Measurements from ENCODE around the gene UPK2.

Gene UPK2

DNA sequence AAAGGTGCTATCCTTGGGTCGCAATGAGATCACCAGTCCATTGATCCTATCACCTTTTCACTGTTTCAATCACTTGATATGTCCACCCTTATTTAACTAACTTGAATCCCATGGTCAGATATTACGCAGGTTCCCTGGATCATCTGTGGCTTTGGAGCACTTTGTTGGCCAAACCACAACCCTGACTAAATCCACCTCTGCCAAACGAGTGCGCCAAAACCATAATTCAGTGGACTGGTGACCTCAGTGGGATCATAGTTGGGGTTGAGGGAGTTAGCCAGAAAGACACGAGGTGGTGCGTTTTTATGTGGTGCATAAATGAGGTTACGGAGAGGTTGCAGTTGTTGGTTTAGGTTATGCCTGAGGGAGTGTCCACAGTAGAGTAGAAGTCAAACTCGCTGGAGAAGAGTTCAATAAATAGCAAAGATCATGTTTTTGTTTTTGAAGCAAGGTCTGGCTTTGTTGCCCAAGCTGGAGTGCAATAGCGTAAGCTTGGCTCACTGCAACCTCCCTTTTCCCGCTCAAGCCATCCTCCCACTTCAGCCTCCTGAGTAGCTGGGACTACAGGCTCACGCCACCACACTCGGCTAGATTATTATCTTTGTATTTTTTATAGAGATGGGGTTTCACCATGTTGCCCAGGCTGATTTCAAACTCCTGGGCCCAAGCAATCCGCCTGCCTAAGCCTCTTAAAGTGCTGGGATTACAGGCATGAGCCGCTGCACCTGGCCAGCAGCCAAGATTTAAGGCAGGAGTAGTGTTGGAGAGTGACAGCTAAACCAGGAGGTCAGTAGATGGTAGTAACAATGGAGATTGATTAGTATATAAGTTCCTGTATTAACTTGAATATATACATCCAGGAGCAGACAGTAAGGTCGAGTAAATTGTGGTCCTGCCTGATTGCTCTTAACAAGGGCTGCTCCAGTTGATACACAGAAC lies 19.9 kb downstream of the UPK2 start:
- TF ChIP-seq, protein P1, sequence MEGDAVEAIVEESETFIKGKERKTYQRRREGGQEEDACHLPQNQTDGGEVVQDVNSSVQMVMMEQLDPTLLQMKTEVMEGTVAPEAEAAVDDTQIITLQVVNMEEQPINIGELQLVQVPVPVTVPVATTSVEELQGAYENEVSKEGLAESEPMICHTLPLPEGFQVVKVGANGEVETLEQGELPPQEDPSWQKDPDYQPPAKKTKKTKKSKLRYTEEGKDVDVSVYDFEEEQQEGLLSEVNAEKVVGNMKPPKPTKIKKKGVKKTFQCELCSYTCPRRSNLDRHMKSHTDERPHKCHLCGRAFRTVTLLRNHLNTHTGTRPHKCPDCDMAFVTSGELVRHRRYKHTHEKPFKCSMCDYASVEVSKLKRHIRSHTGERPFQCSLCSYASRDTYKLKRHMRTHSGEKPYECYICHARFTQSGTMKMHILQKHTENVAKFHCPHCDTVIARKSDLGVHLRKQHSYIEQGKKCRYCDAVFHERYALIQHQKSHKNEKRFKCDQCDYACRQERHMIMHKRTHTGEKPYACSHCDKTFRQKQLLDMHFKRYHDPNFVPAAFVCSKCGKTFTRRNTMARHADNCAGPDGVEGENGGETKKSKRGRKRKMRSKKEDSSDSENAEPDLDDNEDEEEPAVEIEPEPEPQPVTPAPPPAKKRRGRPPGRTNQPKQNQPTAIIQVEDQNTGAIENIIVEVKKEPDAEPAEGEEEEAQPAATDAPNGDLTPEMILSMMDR (IDR thresholded peaks at IDR 0.05) = no peak

GRCh38 chr11:118979434-118979833 lies 23.3 kb downstream of the UPK2 start:
- TF ChIP-seq, protein P1 (IDR thresholded peaks at IDR 0.05) = no peak

DNA sequence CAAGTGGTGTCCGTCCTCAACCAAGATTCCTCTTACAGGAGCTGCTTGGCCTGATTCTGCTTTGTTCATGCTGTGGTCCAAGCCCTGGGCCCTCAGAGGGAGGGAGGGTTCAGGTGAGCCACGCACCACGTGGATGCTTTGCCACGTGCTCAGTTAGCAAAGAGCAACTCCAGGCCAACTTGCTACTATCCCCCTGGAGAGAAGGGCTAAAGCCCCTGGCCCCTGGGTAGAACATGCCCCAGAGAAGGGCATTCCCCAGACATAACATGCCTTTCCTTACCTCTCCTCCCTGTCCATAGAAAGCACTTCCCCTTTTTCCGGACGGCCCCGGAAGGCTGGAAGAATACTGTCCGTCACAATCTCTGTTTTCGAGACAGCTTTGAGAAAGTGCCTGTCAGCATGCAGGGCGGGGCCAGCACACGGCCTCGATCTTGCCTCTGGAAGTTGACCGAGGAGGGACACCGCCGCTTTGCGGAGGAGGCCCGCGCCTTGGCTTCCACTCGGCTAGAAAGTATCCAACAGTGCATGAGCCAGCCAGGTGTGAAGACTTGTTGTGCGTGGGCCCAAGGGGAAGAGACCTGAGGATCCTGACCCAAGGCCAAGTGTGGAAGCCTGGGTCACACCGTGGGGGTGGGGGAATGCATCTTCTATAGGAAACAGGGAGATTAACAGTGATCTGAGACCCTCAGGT lies 24.2 kb downstream of the UPK2 start:
- TF ChIP-seq, protein P1 (IDR thresholded peaks at IDR 0.05) = no peak

- TF ChIP-seq, protein P1 (IDR thresholded peaks at IDR 0.05) = no peak
These were observed 28.7 kb downstream of the UPK2 start for GRCh38 chr11:118984825-118985224.

DNA sequence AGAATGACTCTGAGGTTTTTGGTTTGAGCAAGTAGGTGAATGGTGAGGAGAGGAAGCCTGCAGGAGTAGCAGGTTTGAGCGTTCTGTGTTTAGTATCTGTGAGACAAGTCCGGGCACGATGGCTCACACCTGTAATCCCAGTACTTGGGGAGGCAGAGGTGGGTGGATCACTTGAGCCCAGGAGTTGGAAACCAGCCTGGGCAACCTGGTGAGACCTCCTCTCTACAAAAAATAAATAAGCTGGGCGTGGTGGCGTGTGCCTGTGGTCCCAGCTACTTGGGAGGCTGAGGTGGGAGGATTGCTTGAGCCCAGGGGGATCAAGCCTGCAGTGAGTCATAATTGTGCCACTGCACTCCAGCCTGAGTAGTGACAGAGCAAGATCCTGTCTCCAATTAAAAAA lies 32.2 kb downstream of the UPK2 start:
- TF ChIP-seq, protein P1 (IDR thresholded peaks at IDR 0.05) = no peak

- TF ChIP-seq, protein P1 (IDR thresholded peaks at IDR 0.05) = no peak
These were observed 41.0 kb downstream of the UPK2 start for GRCh38 chr11:118996926-118997626.

GRCh38 chr11:118997627-118998387 lies 41.7 kb downstream of the UPK2 start, which contains the start of gene CENATAC:
Gene CENATAC, plus strand, starts transcription at chr11:118998138. Its CDS starts 60 bp downstream, at chr11:118998198.
- TF ChIP-seq, protein P1 (IDR thresholded peaks at IDR 0.05) = no peak
